HG02759 (cell line): ENCODE measurements around the gene SLIT1.
"Not testable (repeated sequence)": the region's sequence is repeated elsewhere in the genome, so short reads cannot be mapped to it uniquely, and the experiment has no call there.

Experiments used
- ATAC-seq: cut with Tn5 transposase; IDR thresholded peaks from one replicate; pipeline ENCODE4 v1.9.1; 2021; ENCODE audit warnings: mild to moderate bottlenecking, moderate library complexity; ENCODE audit not compliant: unreplicated experiment

The SLIT1 gene

DNA sequence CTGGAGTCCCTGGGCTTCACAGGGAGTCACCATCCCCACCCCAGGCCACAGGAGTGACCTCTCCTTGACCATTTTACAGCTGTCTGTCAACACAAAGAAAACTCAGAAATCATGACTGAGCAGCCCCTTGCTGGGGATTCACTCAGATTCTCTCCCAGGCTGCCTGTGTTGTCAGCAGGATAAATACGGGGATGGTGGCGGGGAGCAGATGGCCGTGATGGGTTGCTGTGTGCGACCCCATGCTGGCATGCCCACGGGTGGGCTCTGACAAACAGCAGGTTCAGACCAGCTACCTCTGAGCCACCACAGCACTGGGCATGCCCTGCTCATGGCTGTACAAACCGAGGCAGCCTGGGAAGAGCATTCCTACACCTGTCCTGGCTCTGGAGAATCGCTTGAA is 136.1 kb downstream of the SLIT1 start:
- no peak for ATAC-seq

DNA sequence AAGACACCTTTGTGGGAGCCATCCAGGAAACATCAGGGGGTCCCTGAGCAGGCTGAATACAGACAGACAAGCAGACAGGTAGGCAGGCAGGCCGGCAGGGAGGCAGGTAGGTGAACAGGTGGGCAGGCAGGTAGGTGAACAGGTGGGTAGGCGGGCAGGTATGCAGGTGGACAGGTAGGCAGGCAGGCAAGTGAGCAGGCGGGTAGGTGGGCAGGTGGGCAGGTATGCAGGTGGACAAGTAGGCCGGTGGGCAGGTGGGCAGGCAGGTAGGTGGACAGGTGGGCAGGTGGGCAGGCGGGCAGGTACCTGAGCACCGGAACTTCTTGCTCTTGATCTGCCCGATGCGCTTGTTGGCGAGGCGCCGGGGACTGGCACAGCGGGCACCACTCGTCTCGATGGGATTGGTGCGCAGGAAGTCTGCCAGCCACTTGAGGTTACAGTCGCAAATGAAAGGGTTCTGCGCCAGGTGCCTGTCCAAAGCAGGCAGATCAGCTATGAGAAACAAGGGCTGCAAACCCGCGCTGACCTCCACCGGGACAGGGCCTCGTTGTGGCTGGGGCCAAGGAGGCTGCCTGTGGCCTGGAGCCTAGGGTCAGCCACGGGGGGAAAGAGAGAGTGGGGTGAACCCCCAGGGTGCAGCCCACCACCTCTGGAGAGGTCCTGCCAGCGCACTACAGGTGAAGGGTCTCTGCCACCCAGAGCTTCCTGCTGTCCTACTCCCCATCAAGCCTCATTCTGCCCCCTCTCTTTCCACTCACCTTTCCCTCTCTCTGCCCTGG is 136.9 kb downstream of the SLIT1 start:
- ATAC-seq: no peak

DNA sequence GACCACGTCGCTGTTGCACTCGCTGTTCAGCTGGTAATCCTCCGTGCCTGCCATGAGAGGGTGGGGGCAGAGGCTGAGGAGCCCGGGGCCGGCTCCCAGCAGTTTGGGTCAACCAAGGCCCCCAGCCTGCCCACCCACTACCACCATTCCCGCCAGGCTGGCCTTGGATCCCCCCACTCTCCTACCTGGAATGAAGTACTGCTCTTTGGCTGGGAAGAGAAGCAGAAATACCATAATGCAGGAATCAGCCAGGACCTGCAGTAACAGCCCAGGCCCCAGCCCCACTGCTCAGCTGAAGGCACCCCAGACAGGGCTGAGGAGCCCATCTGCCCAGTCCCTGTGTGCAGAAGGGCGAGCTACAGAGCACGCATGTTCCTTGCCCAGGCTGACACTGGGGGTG is 138.0 kb downstream of the SLIT1 start:
- ATAC-seq: no peak

DNA sequence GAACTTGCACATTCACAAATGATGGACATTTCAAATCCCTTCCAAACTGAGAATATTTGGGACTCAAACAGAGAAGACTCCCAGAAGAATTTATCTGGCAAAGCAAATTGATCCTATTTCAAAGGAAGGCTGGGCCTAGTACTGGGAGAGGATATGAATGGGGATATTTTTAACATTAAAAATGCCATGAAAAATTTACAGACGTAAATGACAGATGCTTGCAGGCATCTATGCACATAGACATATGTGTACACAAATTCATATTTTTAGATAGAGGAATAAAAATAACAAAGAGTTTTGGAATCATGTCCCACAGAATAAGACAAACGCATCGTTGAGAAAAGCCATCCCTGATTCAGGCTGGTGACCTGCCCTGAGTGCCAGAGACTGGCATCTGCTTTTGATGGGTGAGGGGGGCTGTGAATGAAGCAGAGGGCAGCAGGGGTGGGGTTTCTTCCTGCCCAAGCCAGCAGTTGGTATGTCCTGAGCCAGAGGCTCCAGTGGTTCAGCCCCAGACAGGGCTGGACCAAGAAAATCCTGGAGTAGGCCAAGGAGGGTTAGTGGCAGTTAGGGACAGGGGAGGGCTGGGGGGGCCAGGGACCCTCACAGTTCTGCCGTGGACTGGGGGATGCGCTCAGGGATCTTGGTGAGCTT is 138.5 kb downstream of the SLIT1 start:
- no peak for ATAC-seq

DNA sequence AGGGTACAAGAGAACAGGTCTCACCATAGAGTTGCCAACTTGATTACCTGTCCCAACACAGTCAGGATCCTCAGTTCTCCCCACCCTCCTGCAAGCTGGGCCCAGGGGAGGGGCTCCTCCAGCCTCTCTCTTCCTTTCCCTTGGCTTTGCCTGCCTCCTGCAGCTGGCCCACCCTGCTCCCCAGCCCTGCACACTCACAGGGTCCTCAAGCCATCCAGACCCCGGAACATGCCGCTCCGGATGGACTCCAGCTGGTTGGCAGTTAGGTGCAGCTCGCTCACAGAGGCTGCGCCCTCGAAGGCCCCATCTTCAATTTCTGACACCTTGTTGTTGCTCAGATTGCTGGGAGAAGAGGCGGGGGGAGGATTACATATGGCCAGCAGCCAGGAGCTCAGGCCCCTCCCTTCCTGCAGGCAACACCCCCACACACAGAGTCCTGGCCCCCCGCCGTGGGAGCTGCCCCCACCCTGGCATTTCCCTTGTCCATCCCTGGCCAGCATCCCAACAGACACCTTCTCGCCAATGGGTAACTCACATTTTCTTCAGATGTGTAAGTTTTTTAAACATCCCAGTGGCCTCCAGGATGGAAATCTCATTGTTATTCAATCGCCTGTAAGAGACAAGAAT is 139.2 kb downstream of the SLIT1 start:
- no peak for ATAC-seq

DNA sequence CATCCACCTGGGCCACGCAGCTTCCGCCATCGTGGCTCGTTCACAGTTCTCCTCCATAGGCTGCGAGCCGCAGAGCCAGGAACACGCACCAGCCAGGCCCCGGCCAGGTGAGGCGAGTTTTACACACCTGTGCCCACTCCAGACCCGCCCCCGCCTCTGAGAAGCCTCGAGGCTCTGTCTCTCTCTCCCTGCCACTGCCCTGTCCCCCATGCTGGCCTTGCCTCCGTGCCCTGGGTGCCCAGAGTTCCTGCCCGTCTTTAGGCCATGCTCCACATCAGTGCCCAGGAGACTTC is 142.2 kb downstream of the SLIT1 start:
- no peak for ATAC-seq

DNA sequence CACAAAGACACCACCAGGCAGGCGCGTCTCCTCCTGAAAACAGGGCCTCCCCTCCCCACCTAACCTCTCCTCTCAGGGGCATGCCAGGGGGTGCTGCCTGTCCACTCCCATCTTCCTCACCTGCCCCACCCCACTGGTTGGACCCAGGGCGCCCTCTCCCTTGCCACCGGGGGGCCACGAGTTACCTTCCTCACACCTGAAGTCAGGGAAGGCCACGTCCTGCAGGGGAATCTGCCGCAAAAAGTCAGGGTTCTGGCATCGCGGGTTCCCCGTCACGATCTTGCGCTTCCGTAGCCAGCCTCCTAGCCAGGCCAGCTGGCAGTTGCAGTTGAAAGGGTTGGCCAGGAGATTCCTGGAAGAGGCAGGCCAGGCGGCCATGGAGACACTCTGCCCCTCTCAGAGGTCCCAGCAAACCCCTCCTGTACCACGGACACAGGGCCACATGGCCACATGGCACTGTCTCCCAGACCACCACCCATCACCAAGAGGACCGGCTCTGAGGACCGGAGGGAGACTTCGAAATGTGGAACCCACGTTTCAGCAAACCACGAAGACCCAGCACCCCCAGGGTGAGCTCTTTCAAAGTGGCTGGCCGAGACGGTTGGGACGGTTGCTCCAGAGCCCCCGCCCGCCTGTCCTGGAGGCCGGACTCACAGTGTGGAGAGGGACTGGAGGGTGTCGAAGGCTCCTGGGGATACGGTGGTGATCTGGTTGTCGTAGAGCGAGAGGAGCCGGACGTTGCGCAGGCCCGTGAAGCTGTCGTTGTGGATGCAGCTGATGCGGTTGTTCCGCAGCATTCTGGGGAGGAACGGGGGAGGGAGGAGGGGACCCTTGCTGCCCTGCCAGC is 142.8 kb downstream of the SLIT1 start:
- no peak for ATAC-seq

DNA sequence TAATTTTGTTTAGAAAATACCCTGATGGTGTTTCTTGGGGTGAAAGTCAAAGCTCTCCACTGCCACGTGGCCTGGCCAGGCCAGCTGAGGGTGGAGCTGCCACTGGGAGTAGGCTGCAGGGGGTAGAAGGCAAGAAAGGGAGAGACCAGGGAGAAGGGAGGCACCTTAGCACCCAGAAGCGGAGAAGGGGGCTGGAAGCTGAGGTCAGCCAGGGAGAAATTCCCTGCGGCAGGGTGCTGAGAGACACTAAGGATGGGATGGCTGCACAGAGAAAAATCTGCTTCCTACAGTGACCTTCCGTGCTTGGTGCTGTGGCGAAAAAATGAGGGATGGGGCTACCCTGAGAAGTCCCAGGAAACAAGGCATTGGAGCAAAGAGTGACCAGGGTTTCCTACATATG is 143.7 kb downstream of the SLIT1 start:
- no peak for ATAC-seq

DNA sequence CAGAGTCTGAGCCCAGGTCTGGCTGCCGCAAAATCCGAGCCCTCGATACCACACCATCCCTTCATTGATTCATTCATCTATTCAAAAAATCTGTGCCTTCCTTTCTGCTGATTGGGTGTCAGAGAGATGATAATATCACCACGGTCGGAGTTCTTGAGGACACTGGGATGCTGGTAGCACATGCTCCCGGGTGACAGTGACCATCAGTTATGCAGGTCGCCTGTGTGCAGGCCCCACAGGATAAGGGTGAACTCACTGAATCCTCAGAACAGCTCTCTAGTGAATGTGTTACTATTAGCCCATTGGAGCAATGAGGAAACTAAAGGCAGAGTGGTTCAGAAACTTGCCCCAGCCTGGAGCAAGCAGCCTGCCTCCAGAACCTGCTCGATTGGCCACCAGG is 145.1 kb downstream of the SLIT1 start:
- ATAC-seq: no peak

DNA sequence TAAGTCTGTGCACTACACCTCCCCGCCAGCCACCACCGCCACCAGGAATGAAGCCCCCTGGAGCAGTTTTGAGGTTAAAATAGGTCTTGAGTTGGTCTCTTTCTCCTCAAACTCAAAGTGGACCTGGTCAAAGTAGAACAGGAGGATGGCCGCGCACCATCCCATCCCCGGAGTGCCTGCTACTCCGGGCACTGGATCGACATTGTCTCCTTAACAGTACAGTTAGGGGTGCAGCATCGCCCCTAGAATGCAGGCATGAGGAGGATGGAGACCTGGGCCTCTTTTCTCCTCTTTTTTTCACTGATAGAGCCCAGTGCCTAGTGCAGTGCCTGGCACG is 145.5 kb downstream of the SLIT1 start:
- ATAC-seq: no peak

DNA sequence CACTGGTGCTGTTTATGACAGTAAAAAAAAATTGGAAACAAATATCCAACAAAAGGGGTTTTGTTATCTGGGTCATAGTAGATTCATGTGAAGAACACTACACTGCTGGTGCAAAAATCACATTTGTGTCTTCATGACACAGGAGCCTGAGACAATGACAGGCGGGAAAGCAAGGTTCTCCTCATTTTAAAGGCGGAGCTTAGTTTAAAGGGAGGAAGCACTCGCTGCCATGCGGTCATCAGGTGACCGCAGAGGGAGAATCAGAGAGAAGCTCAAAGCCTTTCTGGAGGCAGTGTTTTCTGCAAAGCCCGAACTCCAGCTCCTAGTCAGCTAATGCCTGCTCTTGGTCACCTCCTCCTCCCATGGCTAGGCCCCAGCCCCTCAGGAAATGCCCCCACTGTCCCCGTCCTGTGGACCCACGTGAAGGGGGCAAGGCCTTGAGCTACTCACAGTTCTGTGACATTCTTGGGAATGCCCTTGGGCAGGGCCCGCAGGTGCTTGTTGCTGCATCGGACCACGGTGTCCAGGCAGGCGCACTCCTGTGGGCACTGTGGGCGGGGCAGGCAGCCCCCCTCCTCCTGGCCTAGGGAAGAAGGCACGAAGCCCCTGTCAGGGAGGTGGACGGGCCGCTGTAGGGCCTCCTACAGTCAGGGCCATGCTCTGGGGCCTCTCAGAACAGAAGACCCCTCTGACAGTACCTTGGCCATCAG is 146.1 kb downstream of the SLIT1 start:
- no peak for ATAC-seq

DNA sequence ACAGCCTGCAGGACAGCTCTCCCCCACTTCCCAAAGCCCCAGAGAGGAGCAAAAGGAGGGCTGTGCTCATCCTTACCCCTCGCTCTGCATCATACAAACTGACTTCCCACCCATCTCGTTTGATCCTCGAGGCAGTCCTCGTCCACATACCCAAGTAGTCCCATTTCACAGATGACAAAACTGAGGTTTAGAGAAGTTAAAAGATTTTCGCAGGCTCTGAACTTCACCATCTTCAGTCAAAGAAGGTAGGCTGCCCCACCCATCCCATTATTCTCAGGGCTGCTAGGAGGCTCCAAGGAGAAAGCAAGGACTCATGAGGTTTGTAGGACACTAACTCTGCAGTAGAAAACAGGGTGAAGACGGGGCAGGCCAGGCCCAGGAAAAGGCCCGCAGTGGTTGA is 147.1 kb downstream of the SLIT1 start:
- ATAC-seq: no peak

DNA sequence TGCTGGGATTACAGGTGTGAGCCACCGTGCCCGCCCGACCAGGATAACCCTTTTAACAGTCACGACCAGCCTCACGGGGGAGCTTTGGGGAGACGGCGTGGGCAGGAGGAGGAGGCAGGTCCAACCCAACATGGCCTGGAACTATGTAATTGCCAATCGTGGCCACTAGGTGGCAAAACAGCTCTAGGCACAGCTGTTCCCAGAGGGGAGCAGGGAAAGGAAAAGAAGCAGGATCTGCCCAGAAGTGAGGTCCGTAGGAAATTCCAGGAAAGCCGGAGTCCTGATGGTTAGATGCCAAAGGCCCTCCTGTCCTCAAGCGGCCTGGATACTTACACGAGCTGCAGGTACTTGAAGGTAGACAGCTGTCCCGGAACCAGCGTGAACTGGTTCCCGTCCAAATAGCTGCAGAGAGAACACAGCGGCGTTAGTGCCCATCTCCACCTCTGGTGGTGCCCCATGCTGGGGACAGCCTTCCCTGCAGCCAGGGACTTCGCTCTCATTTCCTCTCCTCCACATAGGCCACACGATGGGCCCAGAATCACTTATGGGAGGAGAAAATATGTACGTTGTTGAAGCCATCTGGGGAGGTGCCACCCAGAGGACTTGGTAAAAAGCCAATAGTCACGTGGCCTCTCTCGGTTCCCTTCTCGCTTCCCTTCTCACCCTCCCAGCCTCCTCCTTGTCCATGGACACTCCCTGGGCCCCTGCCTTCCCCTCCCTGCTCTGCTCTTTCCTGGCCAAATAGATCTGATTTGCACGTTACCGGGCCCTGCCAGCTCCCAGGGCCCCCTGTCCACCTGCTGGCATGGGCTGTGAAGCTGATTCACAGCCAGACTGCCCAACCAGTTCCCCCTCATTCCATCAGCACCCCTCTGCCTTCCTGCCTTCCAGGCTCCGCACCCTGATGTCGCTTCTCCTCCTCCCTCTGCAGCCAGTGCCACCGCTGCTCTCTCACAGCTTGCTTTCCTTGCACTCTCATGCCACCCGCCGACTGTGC is 148.1 kb downstream of the SLIT1 start:
- ATAC-seq: peak; percentile 78

DNA sequence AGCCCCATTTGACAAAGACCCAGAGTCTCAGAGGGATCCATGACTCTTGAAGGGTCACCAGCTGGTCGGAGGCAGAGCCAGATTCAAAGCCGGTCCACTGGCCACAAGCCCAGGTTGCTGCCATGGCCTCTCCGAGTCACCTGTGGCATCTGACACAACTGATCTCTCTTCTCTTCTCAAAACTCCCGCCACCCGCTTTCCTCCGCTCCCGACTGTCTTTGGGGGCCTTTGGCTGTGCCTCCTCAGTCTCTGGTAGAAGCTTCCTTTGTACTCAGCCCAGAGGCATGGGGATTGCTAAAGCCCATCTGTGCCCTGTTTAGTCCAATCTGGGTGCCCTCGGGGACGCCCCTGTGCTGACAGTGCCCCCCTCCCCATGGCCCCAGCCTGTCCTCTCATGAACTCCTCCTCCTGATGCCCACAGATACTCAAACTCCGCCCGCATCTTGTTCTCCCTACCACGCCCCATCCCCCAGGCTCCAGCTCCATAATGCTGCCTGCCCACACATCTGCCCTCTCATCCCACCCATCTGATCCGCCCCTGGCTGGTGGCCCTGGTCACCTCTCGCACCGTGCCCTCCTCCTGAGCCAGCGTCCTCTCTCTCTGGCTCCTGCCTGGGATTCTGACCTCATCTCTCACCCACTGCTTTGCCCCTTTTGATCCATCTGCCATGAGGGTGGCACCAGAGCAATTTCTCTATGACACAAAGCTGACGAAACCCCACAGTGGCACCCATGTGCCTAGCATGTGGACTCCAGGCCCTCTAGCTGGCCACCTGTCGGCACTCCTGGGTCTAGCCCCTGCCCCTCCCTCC is 150.6 kb downstream of the SLIT1 start:
- ATAC-seq: no peak

DNA sequence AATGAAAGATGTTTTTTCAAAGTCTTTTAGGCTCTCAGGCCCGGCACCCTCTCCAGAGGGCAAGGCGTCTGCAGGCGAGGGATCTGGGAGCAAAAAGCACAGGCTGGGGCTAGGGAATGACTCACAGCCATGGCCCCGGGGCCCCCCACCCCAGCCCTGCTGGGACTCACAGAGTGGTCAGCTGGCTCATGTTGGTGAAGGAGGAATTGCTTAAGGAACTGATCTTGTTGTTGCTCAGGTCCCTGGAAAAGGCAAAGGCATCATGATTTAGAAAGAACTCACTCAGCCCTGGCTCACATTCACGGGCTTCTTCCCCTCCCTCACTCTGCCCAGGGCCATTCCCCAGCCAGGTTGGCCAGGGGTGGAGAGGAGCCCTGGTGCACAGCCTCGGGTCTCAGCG is 151.5 kb downstream of the SLIT1 start:
- ATAC-seq: no peak

DNA sequence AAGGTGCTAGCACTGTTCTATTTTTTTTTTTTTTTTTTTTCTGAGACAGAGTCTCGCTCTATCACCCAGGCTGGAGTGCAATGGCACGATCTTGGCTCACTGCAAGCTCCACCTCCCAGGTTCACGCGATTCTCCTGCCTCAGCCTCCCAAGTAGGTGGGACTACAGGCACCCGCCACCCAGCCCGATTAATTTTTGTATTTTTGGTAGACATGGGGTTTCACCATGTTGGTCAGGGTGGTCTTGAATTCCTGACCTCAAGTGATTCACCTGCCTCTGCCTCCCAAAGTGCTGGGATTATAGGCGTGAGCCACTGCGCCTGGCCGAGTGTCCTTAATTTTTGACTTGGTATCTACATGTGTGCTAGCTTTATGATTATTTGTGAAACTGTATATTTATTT is 151.9 kb downstream of the SLIT1 start:
- not testable (repeated sequence) for ATAC-seq

DNA sequence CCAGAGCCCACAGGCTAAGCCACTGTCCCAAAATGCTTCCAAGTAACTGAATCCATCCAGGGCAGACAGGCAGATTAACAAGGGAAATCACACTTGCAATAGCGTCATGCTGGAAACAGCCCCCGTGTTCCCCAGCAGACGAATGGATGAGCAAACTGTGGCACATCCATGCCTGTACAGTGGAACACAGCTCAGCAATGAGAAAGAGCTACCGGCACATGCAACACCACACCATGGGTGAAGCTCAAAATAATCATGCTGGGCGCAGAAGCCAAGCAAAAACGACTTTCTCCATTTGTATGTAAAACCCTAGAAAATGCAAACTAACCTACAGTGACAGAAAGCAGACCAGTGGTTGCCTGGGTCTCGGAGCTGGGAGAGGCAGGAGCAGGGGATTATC is 153.1 kb downstream of the SLIT1 start:
- ATAC-seq: no peak

DNA sequence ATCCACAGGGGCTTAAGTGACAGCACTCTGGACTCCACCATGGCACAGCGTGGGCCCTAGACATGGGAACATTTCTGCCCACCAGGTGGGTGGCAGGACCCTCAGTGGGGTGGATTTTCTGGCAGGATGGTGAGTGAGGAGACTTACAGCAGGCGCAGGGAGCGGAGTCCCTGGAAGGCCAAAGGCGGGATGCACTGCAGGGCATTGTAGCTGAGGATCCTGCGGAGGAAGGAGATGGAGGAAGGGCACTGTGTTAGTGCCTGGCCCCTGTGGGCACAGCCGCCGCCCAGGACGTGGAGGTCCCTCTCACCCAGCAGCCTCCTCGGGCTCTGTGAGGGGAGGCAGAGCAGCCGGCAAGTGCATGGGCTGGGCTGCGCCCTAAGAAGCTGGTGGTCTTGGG is 154.3 kb downstream of the SLIT1 start:
- no peak for ATAC-seq

DNA sequence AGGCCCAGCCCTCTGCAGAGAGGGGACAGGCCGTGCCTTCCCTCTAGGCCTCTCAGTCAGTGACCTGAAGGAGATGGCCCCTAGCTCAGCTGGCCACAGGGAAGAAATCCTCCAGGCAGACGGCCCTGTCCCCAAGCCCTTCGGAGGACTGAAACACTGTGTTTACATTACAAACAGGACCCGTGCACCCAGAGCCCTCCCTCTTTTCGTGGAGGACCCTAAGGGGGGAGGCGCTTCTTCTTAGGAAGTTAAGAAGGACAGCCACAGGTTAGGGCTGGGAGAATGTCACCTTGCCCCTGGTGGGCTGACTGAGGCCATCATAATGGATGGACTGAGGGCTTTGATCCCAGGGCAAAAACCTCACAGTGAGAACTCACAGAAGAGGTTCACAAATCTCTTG is 154.9 kb downstream of the SLIT1 start:
- no peak for ATAC-seq
